NCI-H2171 treated with DMSO at 0.1 percent for 48 hours (cell line): ENCODE data around the gene NCAPD2.
A peak's percentile ranks its signal among the peaks of the same experiment; 100 is the strongest.

Experiments
- DNase-seq: peaks from one replicate; lab custom pipeline; 2025; lab: John Stamatoyannopoulos, UW

Gene NCAPD2

DNA sequence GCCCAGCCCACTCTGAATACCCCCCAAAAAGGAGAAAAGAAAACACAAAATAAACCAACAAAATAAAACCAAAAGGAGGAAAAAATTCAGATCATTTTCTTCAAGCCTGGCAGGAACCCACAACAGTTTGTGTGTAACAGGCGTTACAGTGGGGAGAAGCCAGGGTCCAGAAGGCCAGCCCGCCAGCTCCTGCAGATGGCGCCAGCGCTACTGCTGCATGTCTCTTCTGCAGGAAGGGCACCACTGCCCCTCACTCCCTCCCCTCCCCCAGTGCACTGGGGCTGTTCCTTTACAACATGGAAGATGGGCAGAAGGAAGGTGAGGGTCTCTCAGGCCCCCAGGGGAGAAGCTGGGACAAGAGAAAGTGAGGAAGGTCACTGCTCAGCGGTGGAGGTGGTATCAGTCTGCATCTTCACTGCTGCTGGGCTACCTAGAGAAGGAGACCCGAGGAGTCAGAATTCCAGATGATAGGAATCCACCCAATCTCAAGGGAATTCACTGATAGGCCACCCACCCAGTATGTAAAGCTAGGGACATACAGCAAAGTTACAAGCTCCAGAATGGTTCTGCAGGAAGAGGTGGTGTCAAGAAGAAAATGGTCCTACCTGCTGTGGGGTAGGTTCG is 76.5 kb downstream of the NCAPD2 start:
- DNase-seq, result peak; percentile 71

DNA sequence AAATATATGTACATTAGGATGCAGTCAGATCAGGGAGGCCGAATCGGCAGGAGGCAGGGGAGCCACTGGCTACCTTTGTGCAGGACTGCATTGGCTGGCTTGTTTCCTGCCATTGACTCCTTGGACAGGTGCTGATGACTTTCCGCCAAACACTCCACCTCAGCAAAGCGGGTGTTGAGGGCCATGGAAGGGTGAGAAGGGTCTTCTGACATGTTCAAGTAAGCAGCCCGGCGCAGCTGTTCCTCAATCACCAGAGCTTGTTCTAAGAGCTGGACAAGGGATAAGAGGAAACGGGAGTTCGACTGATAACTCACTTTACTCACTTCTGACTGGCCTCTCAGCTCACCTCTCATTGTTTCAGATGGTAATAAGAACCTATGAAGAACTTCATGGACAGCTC is 79.1 kb downstream of the NCAPD2 start:
- no peak for DNase-seq

DNA sequence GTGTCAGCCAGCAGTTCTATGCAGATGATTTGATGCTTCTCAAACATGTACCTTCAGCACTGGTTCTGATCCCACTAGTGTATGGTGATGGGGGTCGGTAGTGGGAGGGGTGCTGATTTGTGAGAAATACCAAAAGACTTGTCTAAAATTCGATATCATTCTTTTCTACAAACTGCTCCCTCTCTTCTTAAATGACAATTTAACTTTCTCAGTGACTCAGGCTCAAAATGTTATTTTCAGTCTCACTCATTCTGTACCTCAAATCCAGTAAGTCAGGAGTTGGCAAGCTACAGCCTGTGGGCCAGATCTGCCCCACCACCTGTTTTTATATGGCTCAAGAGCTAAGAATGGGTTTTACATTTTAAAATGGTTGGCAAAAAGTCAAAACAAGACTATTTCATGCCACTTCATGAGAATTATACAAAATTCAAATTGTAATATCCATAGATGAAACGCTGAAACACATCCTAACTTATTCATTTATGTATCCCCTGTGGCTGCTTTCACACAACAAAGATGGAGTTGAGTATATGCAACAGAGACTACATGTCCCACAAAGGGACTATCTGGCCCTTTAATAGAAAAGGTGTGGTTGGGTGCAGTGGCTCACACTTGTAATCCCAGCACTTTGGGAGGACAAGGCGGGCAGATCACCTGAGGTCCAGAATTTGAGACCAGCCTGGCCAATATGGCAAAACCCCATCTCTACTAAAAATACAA is 80.8 kb downstream of the NCAPD2 start:
- no peak for DNase-seq

DNA sequence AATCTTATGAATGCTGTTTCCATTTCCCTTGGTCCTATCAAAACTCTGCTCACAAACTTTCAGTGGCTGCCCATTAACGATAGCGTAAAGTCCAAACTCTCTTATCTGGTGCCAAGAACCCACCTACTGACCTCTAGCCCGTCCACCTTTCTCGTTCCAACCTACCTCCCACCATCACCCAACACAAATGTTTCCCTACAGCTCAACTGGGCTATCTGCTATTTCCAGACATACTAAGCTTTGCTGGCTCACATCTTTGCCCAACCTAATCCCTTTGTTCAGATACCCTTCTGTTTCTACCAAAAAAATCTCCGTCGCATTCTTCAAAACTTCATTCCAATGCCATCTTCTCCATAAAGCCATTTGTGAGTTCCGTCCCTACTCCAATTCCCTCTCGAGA is 81.7 kb downstream of the NCAPD2 start:
- DNase-seq, result no peak
